DMS79 treated with DMSO at 0.1 percent for 48 hours (cell line): ENCODE data around the gene NT5DC4.

Experiments used
- DNase-seq: peaks from one replicate; lab custom pipeline; 2025; lab: John Stamatoyannopoulos, UW

The NT5DC4 gene

GRCh38 chr2:112723547-112723940 lies 2.7 kb downstream of the NT5DC4 start:
- no peak for DNase-seq

- DNase-seq = no peak
Measured at GRCh38 chr2:112723995-112724394, 3.2 kb downstream of the NT5DC4 start.

GRCh38 chr2:112724591-112725525 lies 4.0 kb downstream of the NT5DC4 start:
- no peak for DNase-seq

- DNase-seq = no peak
Measured at GRCh38 chr2:112725545-112726457, 5.0 kb downstream of the NT5DC4 start.

GRCh38 chr2:112726487-112727190 lies 5.8 kb downstream of the NT5DC4 start:
- DNase-seq = peak; percentile 93

- DNase-seq = no peak
Measured at GRCh38 chr2:112727276-112728028, 6.6 kb downstream of the NT5DC4 start.

GRCh38 chr2:112728029-112728362 lies 7.2 kb downstream of the NT5DC4 start:
- no peak for DNase-seq

DNA sequence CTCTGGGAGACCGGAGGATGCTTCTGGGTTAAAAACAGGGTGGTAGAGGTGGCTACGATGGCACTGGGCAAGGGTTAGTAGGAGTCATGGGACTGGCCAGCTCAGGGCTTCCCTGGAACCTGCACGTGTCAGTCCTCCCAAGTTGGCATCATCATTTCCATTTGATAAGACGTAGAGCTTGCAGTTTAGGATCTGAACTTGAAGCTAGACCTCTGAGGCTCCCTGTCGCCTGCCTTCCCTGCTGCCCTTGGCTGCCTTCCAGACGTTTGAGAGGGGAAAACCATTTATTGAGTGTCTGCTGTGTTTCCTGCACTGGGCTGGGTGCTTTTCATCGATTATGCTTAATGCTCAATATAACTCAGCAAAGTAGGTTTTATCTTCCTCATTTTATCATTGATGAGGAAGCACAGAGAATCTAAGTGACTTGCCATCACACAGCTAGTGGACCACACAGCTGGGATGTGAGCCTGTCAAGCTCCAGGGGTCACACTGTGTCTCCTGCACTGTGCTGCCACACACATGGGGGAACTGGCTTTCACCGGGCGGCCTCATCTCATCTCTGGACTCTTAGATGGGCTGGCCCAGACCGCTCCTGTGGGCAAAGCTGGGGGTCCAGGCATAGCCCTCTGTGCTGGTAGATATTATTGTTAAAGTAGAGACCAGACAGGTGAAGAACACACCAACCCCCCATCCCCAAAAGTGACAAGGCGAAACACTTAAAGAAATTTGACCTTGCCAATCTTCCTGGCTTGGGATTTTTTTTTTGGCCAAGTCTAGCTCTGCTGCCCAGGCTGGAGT lies 7.8 kb downstream of the NT5DC4 start:
- peak; percentile 51 for DNase-seq

- DNase-seq = no peak
Measured at GRCh38 chr2:112730216-112730615, 9.4 kb downstream of the NT5DC4 start.

GRCh38 chr2:112730791-112731190 lies 10.0 kb downstream of the NT5DC4 start:
- DNase-seq = no peak

DNA sequence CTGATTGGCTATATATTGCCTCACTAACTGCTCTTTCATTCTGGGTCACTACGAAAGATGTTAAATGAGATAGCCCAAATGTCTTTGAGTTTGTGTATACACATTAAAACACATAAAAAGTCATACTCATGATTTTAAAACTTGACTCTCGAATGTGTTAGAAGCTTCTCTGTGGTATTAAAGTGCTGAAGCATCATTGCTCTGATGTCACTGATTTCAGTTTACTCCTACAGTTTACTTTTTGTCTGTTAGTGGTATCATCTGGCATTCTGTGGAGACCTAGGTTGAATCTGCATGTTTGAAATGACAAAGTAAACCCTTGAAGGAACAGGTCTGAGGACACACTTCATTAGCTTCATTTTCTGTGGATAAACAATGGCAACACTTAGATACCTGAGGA lies 10.7 kb downstream of the NT5DC4 start:
- no peak for DNase-seq

DNA sequence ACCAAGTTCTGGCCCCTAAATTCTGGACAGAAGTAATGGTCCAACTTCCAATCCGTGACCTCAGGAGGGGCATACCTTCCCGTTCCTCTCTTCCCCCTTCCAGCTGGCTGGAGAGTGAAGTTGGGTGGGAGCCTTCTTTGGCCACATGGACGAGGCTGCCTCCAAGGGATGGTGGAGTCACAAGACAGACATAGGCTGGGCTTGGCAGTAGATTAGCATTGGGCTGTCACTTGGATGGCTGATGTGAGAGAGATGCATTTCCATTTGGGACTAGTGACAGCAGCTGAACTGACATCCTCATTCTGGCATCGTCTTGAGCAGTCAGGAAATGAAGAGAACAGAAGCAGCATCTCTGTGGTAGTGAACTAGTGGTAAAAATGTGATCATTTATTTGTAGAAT lies 12.6 kb downstream of the NT5DC4 start:
- DNase-seq = no peak

GRCh38 chr2:112733871-112734270 lies 13.1 kb downstream of the NT5DC4 start:
- DNase-seq = no peak

GRCh38 chr2:112737542-112738232 lies 16.9 kb downstream of the NT5DC4 start:
- DNase-seq = no peak

GRCh38 chr2:112740527-112740926 lies 19.7 kb downstream of the NT5DC4 start:
- DNase-seq = no peak

- DNase-seq = peak; percentile 40
Measured at GRCh38 chr2:112749755-112750559, 29.1 kb downstream of the NT5DC4 start.

GRCh38 chr2:112750560-112750843 lies 29.7 kb downstream of the NT5DC4 start:
- DNase-seq = no peak

DNA sequence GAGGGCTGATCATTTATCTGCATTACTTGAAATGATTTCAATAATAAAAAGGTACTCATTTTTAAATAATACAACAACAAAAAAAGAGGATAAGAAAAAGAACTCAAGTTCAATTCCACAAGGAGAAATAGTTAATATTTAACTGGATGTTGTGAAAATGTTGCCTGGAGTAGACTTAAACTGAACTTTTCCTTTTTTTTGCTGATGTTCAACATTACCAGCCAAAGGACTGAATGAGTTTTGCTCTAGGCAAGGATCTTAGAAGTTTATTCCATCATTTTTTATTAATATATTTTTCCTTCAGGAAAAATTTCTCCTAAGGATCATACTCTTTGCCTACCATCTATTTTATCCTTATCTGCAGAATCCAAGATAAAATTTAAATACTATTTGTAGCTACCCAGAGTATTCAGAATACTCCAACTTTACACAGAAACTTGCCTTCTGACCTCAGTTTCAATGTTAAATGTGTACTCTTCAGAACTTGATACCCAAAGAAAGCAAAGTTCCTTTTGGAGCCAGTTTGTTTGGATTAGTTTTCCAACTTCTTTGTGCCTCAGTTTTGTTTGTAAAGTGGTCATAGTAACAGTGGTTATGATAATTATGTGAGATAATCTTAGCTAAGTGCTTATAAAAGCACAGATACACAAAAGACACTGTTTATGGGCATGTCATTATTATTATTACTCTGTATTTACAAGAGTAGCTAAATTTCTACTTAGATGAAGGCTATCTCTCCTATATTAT lies 30.8 kb downstream of the NT5DC4 start:
- DNase-seq = no peak

GRCh38 chr2:112752667-112753066 lies 31.8 kb downstream of the NT5DC4 start:
- DNase-seq = no peak
